ENCODE measurements around the gene HMOX1. TPM values are rescaled to one million over a fixed set of nuclear protein-coding genes. Genes with fewer than 3 reads are reported as not detected.

HMOX1 gene
- total and polyA plus RNA-seq, 2 of the 13 experiments (the other 11 are each of a cell fraction or from before 2014, with no cell fraction given): 53.6 to 67.4 TPM

- TF ChIP-seq TGIF2 (CRISPR knock-in tag; IDR thresholded peaks at IDR 0.05) (peak; percentile 64), HNRNPLL (IDR thresholded peaks at IDR 0.05; ENCODE audit: low read depth, low read length, poor library complexity, severe bottlenecking) (peak; percentile 96), KMT2A (CRISPR knock-in tag; IDR thresholded peaks at IDR 0.05) (peak; percentile 79), ZNF496 (CRISPR knock-in tag; IDR thresholded peaks at IDR 0.05; ENCODE audit: insufficient replicate concordance) (no peak), ISL2 (CRISPR knock-in tag; IDR thresholded peaks at IDR 0.05) (peak; percentile 81), ESRRA (CRISPR knock-in tag; IDR thresholded peaks at IDR 0.05; ENCODE audit: low read depth) (0 out of 2 replicates have a peak, but pooled peaks have one; percentile 48), ISX (CRISPR knock-in tag; conservative IDR thresholded peaks at IDR 0.05) (no peak), PLRG1 (conservative IDR thresholded peaks at IDR 0.05) (no peak), TFE3 (CRISPR knock-in tag; IDR thresholded peaks at IDR 0.05) (peak; percentile 95), ERF (CRISPR knock-in tag; IDR thresholded peaks at IDR 0.05) (peak; percentile 91), NR3C1 (CRISPR knock-in tag; IDR thresholded peaks at IDR 0.05) (no peak), FOXO1 (CRISPR knock-in tag; IDR thresholded peaks at IDR 0.05) (peak; percentile 77), FOXC1 (CRISPR knock-in tag; IDR thresholded peaks at IDR 0.05; ENCODE audit: borderline replicate concordance) (no peak; the same call in 1 of the 2 replicates), STAG1 (CRISPR knock-in tag; IDR thresholded peaks at IDR 0.05) (peak; percentile 56), CREB1 (IDR thresholded peaks at IDR 0.05) (no peak), CREB1 (CRISPR knock-in tag; IDR thresholded peaks at IDR 0.05) (no peak)
- TF ChIP-seq, protein P1, sequence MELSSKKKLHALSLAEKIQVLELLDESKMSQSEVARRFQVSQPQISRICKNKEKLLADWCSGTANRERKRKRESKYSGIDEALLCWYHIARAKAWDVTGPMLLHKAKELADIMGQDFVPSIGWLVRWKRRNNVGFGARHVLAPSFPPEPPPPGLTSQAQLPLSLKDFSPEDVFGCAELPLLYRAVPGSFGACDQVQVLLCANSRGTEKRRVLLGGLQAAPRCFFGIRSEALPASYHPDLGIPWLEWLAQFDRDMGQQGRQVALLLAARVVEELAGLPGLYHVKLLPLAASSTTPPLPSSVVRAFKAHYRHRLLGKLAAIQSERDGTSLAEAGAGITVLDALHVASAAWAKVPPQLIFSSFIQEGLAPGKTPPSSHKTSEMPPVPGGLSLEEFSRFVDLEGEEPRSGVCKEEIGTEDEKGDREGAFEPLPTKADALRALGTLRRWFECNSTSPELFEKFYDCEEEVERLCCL (CRISPR knock-in tag; IDR thresholded peaks at IDR 0.05; ENCODE audit: borderline replicate concordance): no peak
- TF ChIP-seq, protein P2, sequence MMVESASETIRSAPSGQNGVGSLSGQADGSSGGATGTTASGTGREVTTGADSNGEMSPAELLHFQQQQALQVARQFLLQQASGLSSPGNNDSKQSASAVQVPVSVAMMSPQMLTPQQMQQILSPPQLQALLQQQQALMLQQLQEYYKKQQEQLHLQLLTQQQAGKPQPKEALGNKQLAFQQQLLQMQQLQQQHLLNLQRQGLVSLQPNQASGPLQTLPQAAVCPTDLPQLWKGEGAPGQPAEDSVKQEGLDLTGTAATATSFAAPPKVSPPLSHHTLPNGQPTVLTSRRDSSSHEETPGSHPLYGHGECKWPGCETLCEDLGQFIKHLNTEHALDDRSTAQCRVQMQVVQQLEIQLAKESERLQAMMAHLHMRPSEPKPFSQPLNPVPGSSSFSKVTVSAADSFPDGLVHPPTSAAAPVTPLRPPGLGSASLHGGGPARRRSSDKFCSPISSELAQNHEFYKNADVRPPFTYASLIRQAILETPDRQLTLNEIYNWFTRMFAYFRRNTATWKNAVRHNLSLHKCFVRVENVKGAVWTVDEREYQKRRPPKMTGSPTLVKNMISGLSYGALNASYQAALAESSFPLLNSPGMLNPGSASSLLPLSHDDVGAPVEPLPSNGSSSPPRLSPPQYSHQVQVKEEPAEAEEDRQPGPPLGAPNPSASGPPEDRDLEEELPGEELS (CRISPR knock-in tag; IDR thresholded peaks at IDR 0.05): peak; percentile 67; the same call in 1 of the 2 replicates
- TF ChIP-seq, protein P3, sequence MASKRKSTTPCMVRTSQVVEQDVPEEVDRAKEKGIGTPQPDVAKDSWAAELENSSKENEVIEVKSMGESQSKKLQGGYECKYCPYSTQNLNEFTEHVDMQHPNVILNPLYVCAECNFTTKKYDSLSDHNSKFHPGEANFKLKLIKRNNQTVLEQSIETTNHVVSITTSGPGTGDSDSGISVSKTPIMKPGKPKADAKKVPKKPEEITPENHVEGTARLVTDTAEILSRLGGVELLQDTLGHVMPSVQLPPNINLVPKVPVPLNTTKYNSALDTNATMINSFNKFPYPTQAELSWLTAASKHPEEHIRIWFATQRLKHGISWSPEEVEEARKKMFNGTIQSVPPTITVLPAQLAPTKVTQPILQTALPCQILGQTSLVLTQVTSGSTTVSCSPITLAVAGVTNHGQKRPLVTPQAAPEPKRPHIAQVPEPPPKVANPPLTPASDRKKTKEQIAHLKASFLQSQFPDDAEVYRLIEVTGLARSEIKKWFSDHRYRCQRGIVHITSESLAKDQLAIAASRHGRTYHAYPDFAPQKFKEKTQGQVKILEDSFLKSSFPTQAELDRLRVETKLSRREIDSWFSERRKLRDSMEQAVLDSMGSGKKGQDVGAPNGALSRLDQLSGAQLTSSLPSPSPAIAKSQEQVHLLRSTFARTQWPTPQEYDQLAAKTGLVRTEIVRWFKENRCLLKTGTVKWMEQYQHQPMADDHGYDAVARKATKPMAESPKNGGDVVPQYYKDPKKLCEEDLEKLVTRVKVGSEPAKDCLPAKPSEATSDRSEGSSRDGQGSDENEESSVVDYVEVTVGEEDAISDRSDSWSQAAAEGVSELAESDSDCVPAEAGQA (IDR thresholded peaks at IDR 0.05; ENCODE audit: low read depth): 0 out of 2 replicates have a peak, but pooled peaks have one; percentile 11
- TF ChIP-seq, protein P3 (CRISPR knock-in tag; IDR thresholded peaks at IDR 0.05; ENCODE audit: borderline replicate concordance): no peak
Observed at GRCh38 chr22:35380537-35381423, at the start of gene HMOX1 (continued).
